Measurements from ENCODE around the gene COL4A3. TPM values are rescaled to one million over a fixed set of nuclear protein-coding genes. Genes with fewer than 3 reads are reported as not detected.

COL4A3 gene
- total RNA-seq, 4 donors from 2014 or later: 0.41 to 20.9 (median 5.1) TPM; not detected in 1

- Histone ChIP-seq H3K27me3 (no peaks in the 10 kb centered on the region), H3K27ac (no peak overlapping the region), H3K9me3 (no peaks in the 10 kb centered on the region), H3K36me3 (no peaks in the 10 kb centered on the region), H3K4me3 (no peak overlapping the region), H3K4me1 (no peaks in the 10 kb centered on the region)
- no peak for DNase-seq
- intact Hi-C loops (cut with DNase I; ENCODE audit: low total_unique reads): no loop called here
- WGBS, 2 donors (ENCODE audit: low coverage in 1 of 2): 92 to 100% methylated on average over 2 to 5 of the region's 5 CpGs
- TF ChIP-seq POLR2A (IDR thresholded peaks at IDR 0.05) (no peak), EP300 (IDR thresholded peaks at IDR 0.05; ENCODE audit: low read depth) (no peak), CTCF (IDR thresholded peaks at IDR 0.05) (no peak), POLR2AphosphoS5 (IDR thresholded peaks at IDR 0.05) (no peak)
- in situ Hi-C loops (cut with MboI; ENCODE audit: low pct_ligation_motif_present in 1 of 4, low pct_unique_long_range_greater_than_20kb in 1 of 4, low sequenced_read_pairs in 3 of 4): no loop called here
Measured at GRCh38 chr2:227311861-227312506, 147.6 kb downstream of the COL4A3 start.

GRCh38 chr2:227312579-227312978, 148.2 kb downstream of the COL4A3 start:
- 45 to 46% methylated on average over 2 of the region's 2 CpGs for WGBS, 2 donors (ENCODE audit: low coverage in 1 of 2)

GRCh38 chr2:227313310-227313709, 148.9 kb downstream of the COL4A3 start:
- no peaks in the 10 kb centered on the region for H3K27me3 ChIP-seq
- DNase-seq: no peak
- TF ChIP-seq CTCF (IDR thresholded peaks at IDR 0.05) (no peak), EP300 (IDR thresholded peaks at IDR 0.05; ENCODE audit: low read depth) (no peak), POLR2AphosphoS5 (IDR thresholded peaks at IDR 0.05) (no peak)
- in situ Hi-C loops (cut with MboI; ENCODE audit: low pct_ligation_motif_present in 1 of 4, low pct_unique_long_range_greater_than_20kb in 1 of 4, low sequenced_read_pairs in 3 of 4) (no loop called here), intact Hi-C loops (cut with DNase I; ENCODE audit: low total_unique reads) (no loop called here)
- H3K4me3 ChIP-seq: no peak overlapping the region
- no peaks in the 10 kb centered on the region for H3K9me3 ChIP-seq
- no peaks in the 10 kb centered on the region for H3K36me3 ChIP-seq
- 92 to 100% methylated on average over 1 of the region's 1 CpG for WGBS, 2 donors (ENCODE audit: low coverage in 1 of 2)
- H3K27ac ChIP-seq: no peak overlapping the region
- H3K4me1 ChIP-seq: no peaks in the 10 kb centered on the region

More at GRCh38 chr2:227312579-227312978, 148.2 kb downstream of the COL4A3 start:
- no peak overlapping the region for H3K4me3 ChIP-seq
- in situ Hi-C loops (cut with MboI; ENCODE audit: low pct_ligation_motif_present in 1 of 4, low pct_unique_long_range_greater_than_20kb in 1 of 4, low sequenced_read_pairs in 3 of 4) (no loop called here), intact Hi-C loops (cut with DNase I; ENCODE audit: low total_unique reads) (no loop called here)
- no peaks in the 10 kb centered on the region for H3K4me1 ChIP-seq
- no peaks in the 10 kb centered on the region for H3K9me3 ChIP-seq
- no peak for DNase-seq
- no peaks in the 10 kb centered on the region for H3K36me3 ChIP-seq
- no peak overlapping the region for H3K27ac ChIP-seq
- TF ChIP-seq POLR2AphosphoS5 (IDR thresholded peaks at IDR 0.05) (no peak), EP300 (IDR thresholded peaks at IDR 0.05; ENCODE audit: low read depth) (no peak), CTCF (IDR thresholded peaks at IDR 0.05) (no peak), POLR2A (IDR thresholded peaks at IDR 0.05) (no peak)
- H3K27me3 ChIP-seq: no peaks in the 10 kb centered on the region

GRCh38 chr2:227317834-227318233, 153.4 kb downstream of the COL4A3 start:
- H3K9me3 ChIP-seq: no peaks in the 10 kb centered on the region
- H3K4me1 ChIP-seq: no peaks in the 10 kb centered on the region
- 80 to 98% methylated on average over 1 to 2 of the region's 2 CpGs for WGBS, 2 donors (ENCODE audit: low coverage in 1 of 2)
- no peak for DNase-seq
- TF ChIP-seq POLR2AphosphoS5 (IDR thresholded peaks at IDR 0.05): no peak
- no peak for TF ChIP-seq POLR2A (IDR thresholded peaks at IDR 0.05)
- no peak for TF ChIP-seq EP300 (IDR thresholded peaks at IDR 0.05; ENCODE audit: low read depth)
- TF ChIP-seq CTCF (IDR thresholded peaks at IDR 0.05): no peak
- no peaks in the 10 kb centered on the region for H3K36me3 ChIP-seq
- no peaks in the 10 kb centered on the region for H3K27me3 ChIP-seq
- intact Hi-C loops (cut with DNase I; ENCODE audit: low total_unique reads) (no loop called here), in situ Hi-C loops (cut with MboI; ENCODE audit: low pct_ligation_motif_present in 1 of 4, low pct_unique_long_range_greater_than_20kb in 1 of 4, low sequenced_read_pairs in 3 of 4) (no loop called here)
- H3K27ac ChIP-seq: no peak overlapping the region
- H3K4me3 ChIP-seq: no peak overlapping the region
